ENCODE data around the gene RBM4.

GRCh38 chr11:66638177-66639065 is at the start of gene RBM4:
- TF ChIP-seq MEF2A (IDR thresholded peaks at IDR 0.05; ENCODE audit: control insufficient read depth, low read depth, low read length) (no peak), IRF1 (CRISPR knock-in tag; IDR thresholded peaks at IDR 0.05; ENCODE audit: borderline replicate concordance) (no peak), SMARCE1 (IDR thresholded peaks at IDR 0.05) (no peak), HOMEZ (CRISPR knock-in tag; IDR thresholded peaks at IDR 0.05) (no peak), KDM1A (IDR thresholded peaks at IDR 0.05) (no peak), TAF9B (IDR thresholded peaks at IDR 0.05; ENCODE audit: partially characterized antibody) (peak; percentile 69), ZNF696 (CRISPR knock-in tag; conservative IDR thresholded peaks at IDR 0.05) (no peak), KAT7 (CRISPR knock-in tag; IDR thresholded peaks at IDR 0.05; ENCODE audit: borderline replicate concordance) (no peak), JUNB (CRISPR knock-in tag; conservative IDR thresholded peaks at IDR 0.05) (no peak), ZFX (CRISPR knock-in tag; IDR thresholded peaks at IDR 0.05) (peak; percentile 85), EZH2 (IDR thresholded peaks at IDR 0.05; ENCODE audit: borderline replicate concordance, low read depth, low read length) (no peak), ILF3 (IDR thresholded peaks at IDR 0.05; ENCODE audit: borderline replicate concordance) (no peak), EP300 (IDR thresholded peaks at IDR 0.05; ENCODE audit: low read length) (no peak)
- TF ChIP-seq, protein P1, sequence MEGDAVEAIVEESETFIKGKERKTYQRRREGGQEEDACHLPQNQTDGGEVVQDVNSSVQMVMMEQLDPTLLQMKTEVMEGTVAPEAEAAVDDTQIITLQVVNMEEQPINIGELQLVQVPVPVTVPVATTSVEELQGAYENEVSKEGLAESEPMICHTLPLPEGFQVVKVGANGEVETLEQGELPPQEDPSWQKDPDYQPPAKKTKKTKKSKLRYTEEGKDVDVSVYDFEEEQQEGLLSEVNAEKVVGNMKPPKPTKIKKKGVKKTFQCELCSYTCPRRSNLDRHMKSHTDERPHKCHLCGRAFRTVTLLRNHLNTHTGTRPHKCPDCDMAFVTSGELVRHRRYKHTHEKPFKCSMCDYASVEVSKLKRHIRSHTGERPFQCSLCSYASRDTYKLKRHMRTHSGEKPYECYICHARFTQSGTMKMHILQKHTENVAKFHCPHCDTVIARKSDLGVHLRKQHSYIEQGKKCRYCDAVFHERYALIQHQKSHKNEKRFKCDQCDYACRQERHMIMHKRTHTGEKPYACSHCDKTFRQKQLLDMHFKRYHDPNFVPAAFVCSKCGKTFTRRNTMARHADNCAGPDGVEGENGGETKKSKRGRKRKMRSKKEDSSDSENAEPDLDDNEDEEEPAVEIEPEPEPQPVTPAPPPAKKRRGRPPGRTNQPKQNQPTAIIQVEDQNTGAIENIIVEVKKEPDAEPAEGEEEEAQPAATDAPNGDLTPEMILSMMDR (IDR thresholded peaks at IDR 0.05 in 2 of 3, conservative IDR thresholded peaks at IDR 0.05 in 1 of 3; ENCODE audit: insufficient read depth in 2 of 3, low read depth in 1 of 3, low read length in 3 of 3): peak in 1 of 3 experiments; percentile 28; a peak in 1 of 6 replicates
